Ovary (tissue), 3 donors: ENCODE measurements around the gene COQ8A.
"Not testable (repeated sequence)": the region's sequence is repeated elsewhere in the genome, so short reads cannot be mapped to it uniquely, and the experiment has no call there.

Experiments
- EP300 ChIP-seq: sonication (generic); formaldehyde crosslinking; IDR thresholded peaks from one replicate; pipeline ENCODE4 v1.6.1; 2017; ENCODE audit warnings: antibody characterized with exemption
- POLR2A ChIP-seq: fragments of 450-650 bp; IDR thresholded peaks from one replicate; pipeline ENCODE4 v1.6.1; 2017; ENCODE audit warnings: antibody characterized with exemption, mild to moderate bottlenecking, moderate library complexity
- TF ChIP-seq, protein P1 (sequence below), 3 donors: fragments of 450-650 bp in 2 of 3; fragments of 200-600 bp in 1 of 3; IDR thresholded peaks; one replicate each; pipeline versions ENCODE4 v1.5.1 to v1.8.0; 2016 to 2022; ENCODE audit warnings: antibody characterized with exemption in 3 of 3, mild to moderate bottlenecking in 1 of 3
- donor health status: DM: no; HTN: no; CAD: no.

DNA sequence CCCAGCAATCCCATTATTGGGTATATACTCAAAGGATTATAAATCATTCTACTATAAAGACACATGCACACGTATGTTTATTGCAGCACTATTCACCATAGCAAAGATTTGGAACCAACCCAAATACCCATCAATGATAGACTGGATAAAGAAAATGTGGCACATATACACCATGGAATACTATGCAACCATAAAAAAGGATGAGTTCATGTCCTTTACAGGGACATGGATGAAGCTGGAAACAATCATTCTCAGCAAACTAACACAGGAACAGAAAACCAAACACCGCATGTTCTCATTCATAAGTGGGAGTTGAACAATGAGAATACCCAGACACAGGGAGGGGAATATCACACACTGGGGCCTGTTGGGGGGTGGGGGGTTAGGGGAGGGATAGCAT is 59.5 kb downstream of the COQ8A start:
- TF ChIP-seq, protein P1, sequence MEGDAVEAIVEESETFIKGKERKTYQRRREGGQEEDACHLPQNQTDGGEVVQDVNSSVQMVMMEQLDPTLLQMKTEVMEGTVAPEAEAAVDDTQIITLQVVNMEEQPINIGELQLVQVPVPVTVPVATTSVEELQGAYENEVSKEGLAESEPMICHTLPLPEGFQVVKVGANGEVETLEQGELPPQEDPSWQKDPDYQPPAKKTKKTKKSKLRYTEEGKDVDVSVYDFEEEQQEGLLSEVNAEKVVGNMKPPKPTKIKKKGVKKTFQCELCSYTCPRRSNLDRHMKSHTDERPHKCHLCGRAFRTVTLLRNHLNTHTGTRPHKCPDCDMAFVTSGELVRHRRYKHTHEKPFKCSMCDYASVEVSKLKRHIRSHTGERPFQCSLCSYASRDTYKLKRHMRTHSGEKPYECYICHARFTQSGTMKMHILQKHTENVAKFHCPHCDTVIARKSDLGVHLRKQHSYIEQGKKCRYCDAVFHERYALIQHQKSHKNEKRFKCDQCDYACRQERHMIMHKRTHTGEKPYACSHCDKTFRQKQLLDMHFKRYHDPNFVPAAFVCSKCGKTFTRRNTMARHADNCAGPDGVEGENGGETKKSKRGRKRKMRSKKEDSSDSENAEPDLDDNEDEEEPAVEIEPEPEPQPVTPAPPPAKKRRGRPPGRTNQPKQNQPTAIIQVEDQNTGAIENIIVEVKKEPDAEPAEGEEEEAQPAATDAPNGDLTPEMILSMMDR (IDR thresholded peaks at IDR 0.05), result not testable (repeated sequence)
- TF ChIP-seq POLR2A, EP300: not testable (repeated sequence)
